DLD1 (cell line): ENCODE data around the gene CCNK.

Experiments used
- in situ Hi-C: cut with HindIII; loops from 2 replicates; pipeline ENCODE4 v1.10.0; 2017; ENCODE audit warnings: low sequenced_read_pairs

The CCNK gene

DNA sequence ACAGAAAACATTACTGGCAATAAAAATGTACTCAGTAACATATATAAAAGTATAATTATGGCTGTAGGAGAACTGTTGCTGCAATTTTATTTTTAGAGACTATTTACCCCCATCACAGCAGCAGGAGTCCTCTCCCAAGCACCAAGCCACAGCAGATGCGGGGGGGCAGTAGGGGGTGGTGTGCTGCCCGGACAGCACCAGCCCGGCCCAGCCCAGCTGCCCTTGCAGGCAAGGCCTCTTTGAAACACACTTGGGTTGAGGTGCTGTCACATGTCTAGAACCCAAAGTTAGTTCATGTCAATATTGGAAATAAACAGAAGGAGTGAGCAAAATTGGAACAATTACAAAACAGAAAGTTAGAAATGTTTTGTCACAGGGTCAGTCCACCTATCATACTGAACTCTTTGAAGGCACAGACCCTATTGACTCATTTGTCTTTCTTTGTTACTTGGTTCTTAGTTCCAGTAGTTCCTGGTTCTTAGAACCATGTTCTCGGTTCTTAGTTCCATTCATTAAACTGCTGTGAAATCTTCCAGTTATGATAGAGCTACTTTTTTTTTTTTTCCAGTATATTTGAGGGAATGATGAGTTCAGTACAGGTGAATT is 22.7 kb downstream of the CCNK start:
- in situ Hi-C loops: no loop called here

DNA sequence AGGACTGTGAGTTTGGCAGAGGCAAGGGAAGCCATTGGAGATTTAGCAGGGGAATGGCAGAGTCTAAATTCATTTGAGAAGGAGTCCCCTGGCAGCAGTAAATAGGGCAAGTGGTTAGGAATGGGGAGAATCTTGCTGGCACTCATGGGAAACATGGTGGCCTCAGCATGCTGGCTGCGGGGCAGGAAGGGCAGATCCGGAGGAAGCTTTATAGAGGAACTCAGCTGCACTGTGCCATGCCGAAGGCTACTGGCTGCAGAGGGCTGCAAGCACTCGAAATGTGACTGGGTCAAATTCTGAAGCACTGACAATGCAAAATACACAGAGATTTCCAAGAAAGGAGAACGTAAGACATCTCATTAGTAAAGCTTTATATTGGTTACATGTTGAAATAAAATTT is 23.9 kb downstream of the CCNK start:
- in situ Hi-C loops: no loop called here

DNA sequence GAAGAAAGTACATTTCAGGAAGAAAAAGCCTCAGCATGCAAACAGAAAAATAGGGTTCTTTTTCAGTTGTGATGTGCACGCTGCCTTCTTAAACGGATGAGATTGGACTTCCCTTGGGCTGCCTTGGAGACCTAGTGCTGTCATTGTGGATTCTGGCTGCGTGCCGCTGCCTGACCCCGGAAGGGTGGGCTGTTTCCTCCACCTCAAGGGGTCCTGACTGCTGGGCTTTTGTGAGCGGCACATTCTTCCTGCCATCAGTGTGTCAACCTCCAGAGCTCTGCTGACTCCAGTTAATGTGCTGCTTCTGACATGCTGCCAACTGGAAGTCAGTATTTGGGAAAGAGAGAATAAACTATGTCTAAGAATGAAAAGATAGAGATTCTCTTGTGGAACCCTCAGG is 25.1 kb downstream of the CCNK start:
- in situ Hi-C loops: no loop called here

DNA sequence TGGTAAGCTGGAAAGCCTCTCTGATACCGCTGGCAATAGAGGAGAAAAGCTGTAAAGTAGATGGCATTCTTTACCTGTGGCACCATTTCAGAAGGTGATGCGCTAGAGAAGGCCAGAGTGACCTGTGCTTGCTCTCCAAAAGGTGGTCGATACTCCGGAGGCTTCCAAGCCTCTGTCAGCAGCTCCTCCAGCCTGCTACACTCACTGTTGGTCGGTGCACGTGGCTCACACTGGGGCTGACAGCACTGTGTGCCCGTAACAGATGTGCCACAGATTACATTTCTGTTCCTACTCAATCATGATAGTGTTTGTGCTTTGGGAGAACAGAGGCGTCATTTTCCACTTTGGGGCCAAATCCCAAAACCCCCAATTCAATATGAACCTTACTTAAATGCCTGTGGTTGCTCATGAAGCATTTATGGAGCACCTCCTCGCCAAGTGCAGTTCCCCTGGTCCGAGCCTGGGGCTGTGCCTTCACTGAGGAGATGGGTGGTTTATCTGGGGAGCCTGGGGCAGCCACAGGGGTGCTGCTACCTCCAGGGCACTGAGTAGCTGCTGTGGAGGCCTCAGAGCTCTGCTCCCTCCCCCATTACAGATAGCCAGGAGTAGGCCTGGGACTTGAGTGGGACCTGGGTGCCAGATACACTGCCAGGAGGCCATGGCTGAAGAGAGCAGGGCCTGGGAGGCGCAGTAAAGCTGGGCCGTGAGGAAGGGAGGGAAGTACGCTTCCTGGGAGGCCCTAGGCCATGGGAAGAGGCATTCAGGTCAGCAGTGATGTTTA is 26.8 kb downstream of the CCNK start:
- in situ Hi-C loops: no loop called here

DNA sequence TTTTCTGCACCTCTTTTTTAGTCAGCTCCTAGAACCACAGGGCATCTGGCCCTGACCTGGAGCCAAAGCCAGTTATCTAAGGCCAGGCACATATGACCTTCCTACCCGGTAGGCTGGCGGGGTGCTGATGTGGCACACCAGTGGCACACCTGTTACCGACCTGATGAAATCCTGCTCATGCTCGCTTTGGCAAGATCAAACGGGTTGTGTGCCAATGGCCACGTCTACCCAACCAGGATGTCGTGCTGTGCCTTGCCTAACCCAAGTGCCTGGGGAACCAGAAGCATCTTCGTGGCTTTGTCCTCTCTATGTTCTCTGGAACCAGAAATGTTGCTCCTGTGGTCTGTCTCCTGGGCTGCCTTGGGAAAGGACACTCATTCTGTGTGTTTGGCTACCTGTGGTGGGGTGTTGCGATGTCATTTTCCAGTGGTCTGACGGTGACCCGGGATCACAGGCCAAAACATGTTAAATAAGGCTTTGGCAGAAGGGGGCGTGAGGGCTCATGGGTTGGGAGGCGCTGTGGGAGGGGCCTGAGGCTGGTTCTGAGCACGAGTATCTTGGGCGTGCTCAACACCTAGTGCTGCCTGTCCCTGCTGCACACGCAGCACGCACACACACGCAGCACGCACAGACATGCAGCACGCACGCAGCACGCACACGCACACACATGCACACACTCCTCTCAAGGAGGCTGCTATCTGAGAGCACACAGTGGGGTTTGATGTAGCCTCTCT is 27.9 kb downstream of the CCNK start:
- in situ Hi-C loops: no loop called here

DNA sequence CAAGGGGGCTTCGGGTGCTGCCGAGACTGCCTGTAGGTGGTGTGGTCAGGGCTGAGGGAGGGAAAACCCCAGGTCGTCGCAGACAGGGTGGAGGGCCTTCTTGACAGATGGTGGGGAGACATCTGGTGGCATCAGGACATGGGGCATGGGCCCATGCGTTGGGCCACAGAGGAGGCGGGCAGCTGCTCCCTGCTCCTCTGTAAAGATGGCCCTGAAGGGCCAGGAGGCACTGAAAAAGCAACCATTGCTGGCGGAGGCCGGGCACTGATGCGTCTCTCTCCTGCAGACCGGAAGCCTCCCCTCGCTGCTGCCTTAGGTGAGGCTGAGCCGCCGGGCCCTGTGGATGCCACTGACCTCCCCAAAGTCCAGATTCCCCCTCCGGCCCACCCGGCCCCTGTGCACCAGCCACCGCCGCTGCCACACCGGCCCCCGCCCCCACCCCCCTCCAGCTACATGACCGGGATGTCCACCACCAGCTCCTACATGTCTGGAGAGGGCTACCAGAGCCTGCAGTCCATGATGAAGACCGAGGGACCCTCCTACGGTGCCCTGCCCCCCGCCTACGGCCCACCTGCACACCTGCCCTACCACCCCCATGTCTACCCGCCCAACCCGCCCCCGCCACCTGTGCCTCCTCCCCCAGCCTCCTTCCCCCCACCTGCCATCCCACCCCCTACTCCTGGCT is 28.8 kb downstream of the CCNK start:
- in situ Hi-C loops: no loop called here

DNA sequence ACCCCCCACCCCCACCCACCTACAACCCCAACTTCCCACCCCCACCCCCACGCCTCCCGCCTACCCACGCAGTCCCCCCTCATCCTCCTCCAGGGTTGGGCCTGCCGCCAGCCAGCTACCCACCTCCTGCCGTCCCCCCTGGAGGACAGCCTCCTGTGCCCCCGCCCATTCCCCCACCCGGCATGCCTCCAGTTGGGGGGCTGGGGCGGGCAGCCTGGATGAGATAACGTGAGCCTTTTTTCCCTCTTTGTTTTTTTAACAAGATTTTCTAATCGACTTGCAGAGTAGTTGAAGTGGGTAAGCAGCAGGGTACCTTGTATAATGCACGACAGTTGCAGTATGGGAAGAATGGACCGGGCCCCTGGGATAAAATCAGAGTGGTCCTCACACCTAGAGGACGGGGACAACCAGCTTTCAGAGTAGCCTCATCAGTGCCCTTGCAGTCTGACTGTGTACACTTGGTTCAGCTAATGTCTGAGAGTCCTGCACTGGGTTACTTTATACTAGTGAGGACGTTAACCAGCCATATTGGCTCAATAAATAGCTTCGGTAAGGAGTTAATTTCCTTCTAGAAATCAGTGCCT is 29.4 kb downstream of the CCNK start:
- in situ Hi-C loops: no loop called here

DNA sequence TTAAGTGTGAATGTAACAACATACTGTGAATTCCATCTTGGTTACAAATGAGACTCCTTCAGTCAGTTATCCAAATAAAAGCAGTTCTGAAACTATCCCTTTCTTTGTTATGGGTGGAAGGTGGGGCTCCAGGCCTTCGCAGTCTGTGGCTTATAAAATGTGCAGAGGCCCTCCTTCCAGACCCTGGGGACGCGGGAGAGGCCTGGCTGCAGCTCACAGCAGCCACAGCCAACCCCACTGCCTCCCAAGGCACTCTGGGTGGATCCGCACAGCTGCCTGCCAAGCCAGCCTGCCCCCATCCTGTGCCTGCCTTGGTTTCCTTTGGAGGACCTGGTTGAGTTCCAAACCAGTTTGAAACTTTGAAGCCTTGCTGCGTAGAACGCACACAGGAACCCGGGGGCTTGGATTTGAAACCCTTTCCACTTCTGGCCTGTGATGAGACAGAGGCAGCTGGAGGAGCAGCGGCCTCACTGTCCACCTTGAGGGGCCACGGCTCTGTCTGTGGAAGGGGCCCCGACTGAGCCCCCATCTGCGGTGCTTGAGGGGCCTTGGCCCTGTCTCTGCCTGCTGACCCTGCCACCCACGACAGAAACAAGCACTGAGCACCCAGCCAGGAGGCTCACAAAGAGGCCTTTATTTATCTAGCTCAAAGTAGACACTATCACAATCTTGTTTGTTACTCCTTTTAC is 30.4 kb downstream of the CCNK start:
- in situ Hi-C loops: no loop called here

DNA sequence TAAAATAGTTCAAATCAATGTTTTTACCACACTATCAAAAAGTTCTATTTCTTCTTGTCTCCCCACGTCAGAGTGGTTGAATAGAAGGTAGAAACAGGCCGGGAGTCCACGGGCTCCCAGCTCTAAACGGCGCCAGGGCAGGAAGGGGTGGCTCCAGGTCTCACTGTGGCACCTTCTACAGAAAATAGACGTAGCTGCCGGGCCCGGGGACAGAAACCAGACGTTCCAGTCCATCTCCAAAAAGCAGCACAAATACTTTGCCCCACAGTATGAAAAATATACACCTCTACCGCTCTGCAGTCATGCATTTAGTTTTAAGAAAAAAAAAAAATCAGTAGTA is 30.9 kb downstream of the CCNK start:
- in situ Hi-C loops: no loop called here

DNA sequence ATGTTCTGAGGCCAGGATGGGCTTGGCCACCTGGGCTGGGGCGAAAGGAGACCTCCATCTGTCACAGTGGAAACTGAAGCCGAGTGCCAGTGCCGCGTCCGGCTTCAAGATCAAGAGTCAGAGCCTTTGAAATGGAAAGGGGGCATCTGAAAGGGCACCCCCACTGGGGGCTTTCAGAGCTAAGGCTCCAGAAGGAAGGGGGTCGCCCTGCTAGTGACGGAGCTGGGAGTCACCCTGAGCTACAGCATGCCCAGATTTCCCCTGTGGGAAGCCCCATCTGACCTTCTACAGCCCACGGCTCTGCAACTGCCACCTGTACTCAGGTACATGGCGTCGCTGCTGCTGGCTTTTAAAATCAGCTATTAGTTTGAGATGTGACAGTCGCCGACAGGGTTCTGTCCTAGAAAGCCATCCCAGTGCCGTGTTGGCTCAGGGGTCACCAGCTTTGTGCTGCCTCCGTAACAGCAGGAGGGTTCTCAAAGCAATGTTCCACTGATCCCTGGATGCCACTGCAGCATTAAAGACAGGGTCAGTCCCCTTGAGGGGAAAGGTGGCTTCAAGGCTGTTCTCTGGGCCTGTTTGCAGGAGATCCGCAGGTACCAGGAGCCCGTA is 31.5 kb downstream of the CCNK start:
- in situ Hi-C loops: no loop called here

DNA sequence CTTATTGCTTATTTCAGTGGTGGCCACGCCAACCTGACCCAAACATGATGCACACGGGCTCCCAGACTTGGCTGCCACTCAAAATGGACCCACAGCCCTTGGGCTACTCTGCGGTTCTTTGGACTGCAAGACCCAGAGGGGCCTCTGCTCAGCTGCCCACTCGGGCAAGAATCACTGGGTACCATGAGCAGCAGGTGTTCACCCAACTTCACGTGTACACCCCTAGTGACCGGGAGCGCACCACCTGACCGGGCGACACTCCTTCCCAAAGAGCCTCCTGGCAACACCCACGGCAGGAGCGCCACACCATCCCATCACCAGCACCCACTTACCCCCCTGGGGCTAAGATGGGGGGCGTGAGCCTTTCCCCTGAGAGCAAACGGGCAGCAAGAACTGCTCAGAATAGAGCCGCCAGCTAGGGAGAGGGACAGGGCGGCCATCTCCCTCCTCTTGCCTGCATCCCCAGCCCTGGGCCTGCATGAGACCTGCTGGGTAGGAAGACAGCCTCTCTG is 32.0 kb downstream of the CCNK start:
- in situ Hi-C loops: no loop called here

DNA sequence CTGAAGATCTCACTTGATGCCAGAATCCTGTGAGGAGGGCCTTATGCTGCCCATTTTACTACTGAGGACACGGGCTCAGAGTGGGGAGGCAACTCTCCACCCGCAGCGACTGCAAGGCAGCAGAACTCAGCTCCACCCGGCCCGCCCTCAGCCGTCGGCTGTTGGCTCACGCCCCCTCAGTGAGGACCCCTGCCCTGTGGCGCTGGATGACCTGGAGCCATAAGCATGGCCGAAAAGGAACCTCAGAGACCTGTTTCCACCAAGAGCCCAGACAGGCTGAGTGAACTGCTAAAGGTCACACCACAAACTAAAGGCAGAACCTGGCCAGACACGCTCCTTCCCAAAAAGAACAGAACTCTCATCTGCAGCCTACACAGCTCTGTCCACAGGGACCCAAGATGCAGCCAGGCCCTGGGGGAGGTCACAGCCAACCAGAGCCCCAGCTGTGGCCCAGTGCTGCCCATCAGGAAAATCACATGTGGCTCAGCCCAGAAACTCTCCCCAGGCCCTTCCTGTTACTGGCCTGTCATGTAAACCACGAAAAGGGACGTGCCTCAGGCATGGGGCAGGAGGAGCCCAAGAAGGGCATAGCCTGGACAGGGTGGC is 32.8 kb downstream of the CCNK start:
- in situ Hi-C loops: no loop called here

DNA sequence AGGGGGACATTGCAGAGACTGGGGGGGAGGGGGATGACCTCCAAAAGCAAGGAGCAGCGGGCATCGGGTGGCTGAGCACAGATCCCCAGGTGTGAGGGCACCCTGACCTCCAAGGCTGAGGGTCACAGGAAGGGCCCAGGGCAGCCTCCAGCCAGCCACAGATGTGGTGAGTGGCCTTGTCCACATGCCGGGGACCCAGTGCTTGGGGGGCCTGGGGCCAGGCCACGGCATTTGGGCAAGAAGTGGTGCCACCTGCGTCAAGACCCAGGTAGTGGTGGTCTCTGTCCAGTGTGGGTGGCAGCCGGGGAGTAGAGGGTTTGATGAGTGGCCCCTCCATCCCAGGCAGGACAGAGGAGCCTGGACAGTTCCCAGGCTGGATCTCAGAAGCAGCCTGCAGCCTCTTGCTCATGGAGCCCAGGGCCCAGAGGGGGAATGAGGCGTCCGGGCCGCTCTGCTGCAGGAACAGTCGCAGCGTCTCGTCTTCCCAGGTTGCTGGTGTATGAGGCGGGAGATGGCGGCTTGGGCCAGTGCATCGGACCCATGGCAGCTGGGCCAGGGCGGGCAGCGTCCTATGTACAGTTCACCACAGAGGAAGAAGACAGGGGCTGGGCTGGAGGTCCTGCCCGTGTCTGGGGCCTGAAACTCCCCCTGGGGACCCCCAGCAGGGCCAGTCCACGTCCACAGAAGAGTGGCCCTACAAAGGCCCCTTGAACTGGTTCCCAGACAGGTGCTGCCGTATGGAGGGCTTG is 33.5 kb downstream of the CCNK start:
- in situ Hi-C loops: no loop called here

DNA sequence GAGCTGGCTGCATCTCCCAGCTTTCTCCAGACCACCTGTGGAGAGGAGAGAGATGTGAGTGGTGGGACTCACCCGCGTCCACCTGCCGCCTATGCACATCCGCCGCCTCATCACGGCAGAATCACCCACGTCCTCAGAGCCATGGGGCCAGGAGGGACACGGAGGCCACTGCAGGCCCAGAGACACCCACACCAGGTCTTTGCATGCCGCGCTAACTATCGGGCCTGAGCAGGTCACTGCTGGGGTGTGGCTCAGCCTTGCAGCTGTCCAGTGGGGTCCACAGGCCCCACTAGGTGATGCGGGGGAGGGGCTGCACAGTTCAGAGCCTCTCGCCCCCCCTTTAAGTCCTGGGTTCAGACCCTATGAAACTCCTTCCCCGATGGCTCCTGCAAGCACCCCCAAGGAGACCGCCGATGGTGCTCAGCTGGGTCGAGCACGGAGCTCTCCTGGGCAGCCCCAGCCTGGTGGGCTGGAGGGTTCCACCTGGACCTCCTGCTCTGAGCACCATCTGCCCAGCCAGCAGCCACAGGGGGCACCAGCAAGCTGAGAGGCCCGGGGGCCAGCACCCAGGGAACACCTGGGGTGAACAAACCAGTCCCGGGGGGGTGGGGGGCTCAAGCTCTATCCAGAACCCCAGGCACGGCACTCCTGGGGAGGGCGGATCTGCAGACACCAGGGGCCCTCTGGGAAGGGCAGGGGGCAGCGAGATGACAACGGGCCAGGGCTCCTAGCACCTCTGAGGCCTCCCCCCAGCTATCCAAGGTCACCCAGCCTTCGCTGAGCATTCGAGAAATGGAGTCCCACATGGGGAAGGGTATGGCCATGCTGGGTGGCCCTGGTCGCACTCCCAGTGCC is 34.3 kb downstream of the CCNK start:
- in situ Hi-C loops: no loop called here

DNA sequence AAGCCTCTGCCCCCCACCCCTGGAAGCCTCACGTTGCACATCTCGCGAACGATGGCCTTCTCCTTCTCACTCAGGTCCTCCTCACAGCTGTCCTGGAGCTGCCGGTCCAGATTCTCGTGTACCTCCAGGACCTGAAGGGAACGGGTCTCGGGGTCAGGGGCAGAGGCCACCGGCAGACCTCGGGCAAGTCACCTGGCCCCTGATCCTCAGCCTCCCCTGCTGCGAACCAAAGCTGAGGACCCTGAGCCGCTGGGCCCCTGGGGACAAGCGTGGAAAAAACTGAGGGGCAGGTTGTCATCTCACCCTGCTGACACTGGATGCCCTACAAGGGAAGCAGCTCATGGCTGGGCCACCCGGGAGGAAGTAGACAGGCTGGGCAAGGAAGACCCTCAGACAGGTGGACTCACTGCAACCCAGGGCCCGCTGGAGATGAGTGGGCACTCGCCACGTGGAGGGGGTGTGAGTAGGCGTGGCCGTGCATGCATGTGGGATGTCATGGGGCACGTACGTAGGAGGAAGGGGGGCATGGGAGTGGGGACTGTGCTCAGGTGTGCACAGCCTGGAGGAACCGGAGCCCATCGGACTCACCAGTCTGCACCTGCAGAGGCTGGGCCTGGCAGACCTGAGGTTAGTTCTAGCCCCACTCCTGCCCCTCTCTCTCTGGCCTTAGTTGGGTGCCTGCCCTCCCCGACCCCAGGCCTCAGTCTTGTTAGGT is 35.1 kb downstream of the CCNK start:
- in situ Hi-C loops: no loop called here

DNA sequence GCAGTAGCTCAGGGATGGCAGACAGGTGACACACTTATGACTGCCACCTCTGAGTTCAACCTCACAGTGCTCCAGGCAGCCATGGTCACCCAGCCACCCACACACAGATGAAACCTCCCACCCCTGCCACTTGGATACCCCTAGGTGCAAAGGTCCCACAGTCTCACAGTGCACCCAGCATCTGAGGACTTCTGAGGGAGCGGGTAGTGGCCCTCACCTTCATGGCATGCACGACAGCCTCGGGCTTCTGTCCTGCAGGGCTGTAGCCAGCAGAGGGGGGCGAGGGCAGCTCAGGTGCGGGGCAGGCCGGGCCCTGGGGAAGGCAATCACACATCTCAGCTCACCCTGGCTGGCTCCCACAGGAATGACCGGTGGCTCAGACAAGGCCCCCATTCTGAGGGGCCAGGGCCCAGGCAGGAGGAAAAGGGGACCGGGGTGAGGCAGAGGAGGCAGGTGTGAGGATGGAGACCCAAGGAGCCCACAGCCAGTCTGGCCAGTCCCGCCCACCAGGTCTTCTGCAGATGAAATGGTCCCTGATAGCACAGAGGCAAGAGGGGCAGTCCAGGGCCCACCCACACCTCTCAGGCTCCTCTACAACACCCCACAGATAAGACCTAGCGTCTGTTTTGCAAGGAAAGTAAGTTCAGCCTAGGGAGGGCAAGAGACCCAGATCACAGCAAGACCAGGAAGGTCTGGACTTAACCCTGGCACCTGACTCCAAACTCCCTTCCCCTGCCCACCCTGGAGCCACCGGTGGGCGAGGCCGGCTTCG is 35.8 kb downstream of the CCNK start:
- in situ Hi-C loops: no loop called here
